Neutrophil (primary cell): ENCODE data around the gene AHCY.

Source experiments
- H3K27ac ChIP-seq: fragments of 200-600 bp; sonication (generic); 2 replicates; pipeline ENCODE4 v1.5.1; 2016; ENCODE audit warnings: mild to moderate bottlenecking, moderate library complexity
- H3K27me3 ChIP-seq: fragments of 200-600 bp; sonication (generic); 2 replicates; pipeline ENCODE4 v1.6.0; 2016; ENCODE audit warnings: mild to moderate bottlenecking
- H3K36me3 ChIP-seq: fragments of 200-600 bp; sonication (generic); 2 replicates; pipeline ENCODE4 v1.5.1; 2017
- H3K4me1 ChIP-seq, 2 experiments: fragments of 200-600 bp in 1 of 2; sonication (generic) in 1 of 2; 1 replicate in 1 of 2; 2 replicates in 1 of 2; pipeline versions ENCODE4 v1.5.1 to v1.6.1; 2013 to 2016; ENCODE audit warnings: low read depth in 1 of 2, low read length in 1 of 2, mild to moderate bottlenecking in 1 of 2, moderate library complexity in 1 of 2; ENCODE audit not compliant: control insufficient read depth in 1 of 2, insufficient read depth in 1 of 2
- H3K4me3 ChIP-seq, 2 experiments: fragments of 200-600 bp in 1 of 2; sonication (generic) in 1 of 2; 1 replicate in 1 of 2; 2 replicates in 1 of 2; pipeline ENCODE4 v1.5.1; 2013 to 2016; ENCODE audit warnings: low read depth in 1 of 2, low read length in 1 of 2, mild to moderate bottlenecking in 1 of 2, moderate library complexity in 1 of 2
- H3K9me3 ChIP-seq: fragments of 200-600 bp; sonication (generic); 2 replicates; pipeline ENCODE4 v1.5.1; 2016
- CTCF ChIP-seq: fragments of 200-600 bp; sonication (generic); IDR thresholded peaks from 2 replicates; pipeline ENCODE4 v1.5.1; 2016; ENCODE audit warnings: antibody characterized with exemption

Gene AHCY

GRCh38 chr20:34318609-34319443 is 15.7 kb upstream of the AHCY start:
- Histone ChIP-seq H3K27me3 (peaks cover 15% of the 10 kb centered on the region), H3K36me3 (no peaks in the 10 kb centered on the region), H3K27ac (no peak overlapping the region), H3K4me3 (no peak overlapping the region), H3K9me3 (no peaks in the 10 kb centered on the region), H3K4me1 (no peaks in the 10 kb centered on the region)
- TF ChIP-seq CTCF: no peak

GRCh38 chr20:34316196-34316814 is 13.2 kb upstream of the AHCY start:
- no peak overlapping the region for H3K4me3 ChIP-seq
- peaks cover 28% of the 10 kb centered on the region for H3K27me3 ChIP-seq
- no peaks in the 10 kb centered on the region for H3K9me3 ChIP-seq
- TF ChIP-seq CTCF: no peak
- H3K27ac ChIP-seq: no peak overlapping the region
- H3K4me1 ChIP-seq: peaks cover 14 to 16% of the 10 kb centered on the region in 2 experiments
- no peaks in the 10 kb centered on the region for H3K36me3 ChIP-seq

GRCh38 chr20:34315236-34315635 is 12.1 kb upstream of the AHCY start:
- Histone ChIP-seq H3K4me1 (peaks cover 14 to 19% of the 10 kb centered on the region in 2 experiments), H3K4me3 (no peak overlapping the region), H3K9me3 (no peaks in the 10 kb centered on the region), H3K27me3 (peaks cover 32% of the 10 kb centered on the region), H3K36me3 (no peaks in the 10 kb centered on the region), H3K27ac (no peak overlapping the region)
- TF ChIP-seq CTCF: no peak

- Histone ChIP-seq H3K27me3 (peaks cover 20% of the 10 kb centered on the region), H3K9me3 (no peaks in the 10 kb centered on the region), H3K4me1 (peaks cover 14 to 19% of the 10 kb centered on the region in 2 experiments), H3K27ac (no peak overlapping the region), H3K36me3 (no peaks in the 10 kb centered on the region), H3K4me3 (peak overlapping the region in 1 of 2 experiments; percentile 26)
- TF ChIP-seq CTCF: peak; percentile 99
Observed at GRCh38 chr20:34312544-34313217, 9.5 kb upstream of the AHCY start.

GRCh38 chr20:34312024-34312460 is 8.9 kb upstream of the AHCY start:
- peaks cover 20% of the 10 kb centered on the region for H3K27me3 ChIP-seq
- no peak for TF ChIP-seq CTCF
- H3K4me1 ChIP-seq: peaks cover 14 to 19% of the 10 kb centered on the region in 2 experiments
- no peaks in the 10 kb centered on the region for H3K9me3 ChIP-seq
- H3K36me3 ChIP-seq: no peaks in the 10 kb centered on the region
- peak overlapping the region in 1 of 2 experiments; percentile 26 for H3K4me3 ChIP-seq
- no peak overlapping the region for H3K27ac ChIP-seq
